ENCODE data around the gene COLEC11.
"Not testable (repeated sequence)": the region's sequence is repeated elsewhere in the genome, so short reads cannot be mapped to it uniquely, and the experiment has no call there.

The COLEC11 gene

DNA sequence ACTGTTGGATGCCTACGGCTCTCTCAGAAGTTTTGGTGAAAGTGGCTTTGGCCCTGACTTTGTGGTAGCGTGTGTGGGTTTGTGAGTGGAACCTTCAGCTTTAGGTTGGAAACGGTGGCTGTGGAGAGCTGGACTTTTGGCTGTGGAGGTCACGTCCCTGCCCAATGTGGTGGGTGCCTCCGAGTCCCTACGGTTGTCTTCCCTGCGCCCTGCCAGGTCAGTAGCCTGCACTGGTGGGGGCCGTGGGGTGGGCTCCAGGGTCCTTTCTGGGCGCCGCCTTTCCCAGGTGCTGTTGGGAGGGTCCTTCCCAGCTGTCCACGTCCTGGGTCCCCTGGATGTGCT, 11.1 kb downstream of the COLEC11 start:
- DNase-seq (ENCODE audit: low read depth in 2 of 2), result no peak

DNA sequence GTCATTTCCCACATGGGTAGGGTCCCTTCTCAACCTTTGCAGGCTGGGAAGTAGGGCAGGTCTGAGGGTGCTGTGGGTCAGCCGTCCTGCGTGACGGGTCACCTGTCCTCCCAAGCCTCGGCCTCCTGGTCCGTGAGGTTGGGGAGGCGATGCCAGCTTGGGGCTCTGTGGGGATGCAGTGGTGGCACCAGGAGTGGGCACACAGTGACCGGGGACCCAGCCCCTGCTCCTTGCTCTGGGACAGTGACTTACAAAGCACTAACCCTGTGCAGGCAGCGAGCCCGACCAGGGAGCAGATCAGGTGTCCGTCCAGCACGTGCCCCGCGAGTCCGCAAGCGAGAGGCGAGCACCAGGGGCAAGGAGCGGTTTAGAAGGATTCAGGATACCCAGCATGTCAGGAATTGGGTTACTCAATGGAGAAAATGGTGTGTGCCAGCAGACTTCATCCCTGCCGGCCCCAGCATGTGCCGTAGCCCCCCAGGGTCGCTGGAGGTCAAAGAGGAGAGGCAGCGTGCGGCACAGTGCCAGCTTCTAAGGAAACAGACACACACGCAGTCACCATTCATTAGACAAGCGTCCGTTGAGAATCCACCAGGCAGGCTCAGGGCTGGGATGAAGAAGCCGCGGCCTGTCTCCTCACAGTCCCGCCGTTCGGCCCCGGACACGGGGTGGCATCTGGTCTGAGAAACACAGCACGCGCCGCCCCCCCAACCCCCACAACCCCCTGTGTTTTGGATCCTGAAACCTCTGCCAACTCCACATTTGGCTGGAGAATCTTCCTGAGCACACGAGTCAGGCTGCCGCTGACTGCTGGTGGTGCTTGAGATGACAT, 11.7 kb downstream of the COLEC11 start:
- no peak for DNase-seq (ENCODE audit: low read depth in 2 of 2)

GRCh38 chr2:3608373-3609278, 13.7 kb downstream of the COLEC11 start:
- no peak for DNase-seq (ENCODE audit: low read depth in 2 of 2)

DNA sequence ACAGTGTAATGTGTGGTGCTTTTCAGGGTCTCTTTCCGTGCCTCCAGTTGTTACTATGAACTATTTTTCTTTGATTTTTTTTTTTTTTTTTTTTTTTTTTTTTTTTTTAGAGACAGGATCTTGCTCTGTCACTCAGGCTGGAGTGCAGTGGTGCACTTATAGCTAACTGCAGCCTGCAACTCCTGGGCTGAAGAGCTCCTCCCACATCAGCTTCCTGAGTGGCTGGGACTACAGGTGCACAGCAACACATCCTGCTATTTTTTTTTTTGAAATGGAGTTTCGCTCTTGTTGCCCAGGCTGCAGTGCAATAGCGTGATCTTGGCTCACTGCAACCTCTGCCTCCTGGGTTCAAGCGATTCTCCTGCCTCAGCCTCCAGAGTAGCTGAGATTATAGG, 14.4 kb downstream of the COLEC11 start:
- not testable (repeated sequence) for DNase-seq (ENCODE audit: low read depth in 2 of 2)

DNA sequence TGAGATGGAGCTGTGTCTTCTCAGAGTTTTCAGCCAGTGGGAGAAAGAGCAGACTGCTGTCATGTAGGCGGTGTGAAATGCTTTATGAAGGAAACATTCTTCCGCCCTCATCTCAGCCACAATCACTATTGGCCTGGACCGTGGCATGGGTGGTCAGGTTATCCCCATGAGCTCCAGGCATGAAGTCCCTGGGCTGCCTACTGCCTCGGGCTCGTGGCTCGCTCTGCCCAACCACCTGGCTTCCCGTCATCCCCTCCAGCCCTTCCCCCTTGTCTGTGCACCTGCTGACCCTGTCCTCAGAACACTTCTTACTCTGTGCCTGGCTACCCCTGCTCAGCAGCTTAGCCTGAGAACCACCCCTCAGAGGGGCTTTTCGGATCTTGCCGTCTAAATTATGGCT, 15.5 kb downstream of the COLEC11 start:
- no peak for DNase-seq (ENCODE audit: low read depth in 2 of 2)

GRCh38 chr2:3610881-3611505, 16.1 kb downstream of the COLEC11 start:
- DNase-seq (ENCODE audit: low read depth in 2 of 2), result no peak

GRCh38 chr2:3611589-3611988, 16.7 kb downstream of the COLEC11 start:
- DNase-seq (ENCODE audit: low read depth in 2 of 2), result no peak

DNA sequence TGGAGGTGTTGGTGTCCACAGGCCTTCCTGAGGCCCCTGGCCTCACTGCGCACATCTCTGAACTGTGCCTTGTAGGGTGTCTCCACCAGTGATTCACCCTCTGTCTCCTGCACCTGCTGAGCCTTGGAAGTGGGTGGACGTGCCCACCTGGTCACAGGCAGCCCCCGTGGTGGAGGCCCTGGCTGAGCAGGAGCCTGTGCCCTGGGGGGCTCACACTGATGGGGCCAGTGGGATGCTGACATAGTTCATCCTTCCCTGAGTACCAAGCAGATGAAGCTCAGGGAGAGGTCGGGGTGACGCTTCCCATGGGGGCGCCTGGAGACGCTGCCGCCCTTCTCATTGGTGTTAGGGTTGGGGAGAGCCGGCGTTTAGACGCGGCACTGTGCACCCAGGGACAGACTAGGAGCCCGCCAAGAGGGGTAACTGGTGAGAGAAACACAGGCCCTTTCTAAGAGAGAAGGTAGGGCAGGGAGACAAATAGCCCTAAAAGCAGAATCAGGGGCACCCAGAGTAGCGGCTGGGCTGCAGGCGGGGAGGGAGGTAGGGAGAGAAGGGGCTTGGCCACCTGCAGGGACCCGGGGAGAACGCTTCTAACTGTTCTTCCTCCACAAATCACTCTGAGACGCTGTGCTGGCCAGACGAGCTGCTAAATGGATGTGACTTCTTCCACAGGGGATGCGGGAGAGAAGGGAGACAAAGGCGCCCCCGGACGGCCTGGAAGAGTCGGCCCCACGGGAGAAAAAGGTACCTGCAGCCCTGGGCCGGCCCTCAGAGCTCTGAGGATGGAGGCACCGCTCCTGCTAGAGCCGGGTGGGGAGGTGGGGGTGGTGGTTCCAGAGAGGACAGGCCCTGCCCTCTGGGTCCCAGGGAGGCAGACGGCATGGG, 18.0 kb downstream of the COLEC11 start:
- DNase-seq (ENCODE audit: low read depth in 2 of 2), result no peak

GRCh38 chr2:3613524-3613905, 18.6 kb downstream of the COLEC11 start:
- DNase-seq (ENCODE audit: low read depth in 2 of 2), result no peak

GRCh38 chr2:3614743-3615142, 19.8 kb downstream of the COLEC11 start:
- DNase-seq (ENCODE audit: low read depth in 2 of 2), result not testable (repeated sequence)

DNA sequence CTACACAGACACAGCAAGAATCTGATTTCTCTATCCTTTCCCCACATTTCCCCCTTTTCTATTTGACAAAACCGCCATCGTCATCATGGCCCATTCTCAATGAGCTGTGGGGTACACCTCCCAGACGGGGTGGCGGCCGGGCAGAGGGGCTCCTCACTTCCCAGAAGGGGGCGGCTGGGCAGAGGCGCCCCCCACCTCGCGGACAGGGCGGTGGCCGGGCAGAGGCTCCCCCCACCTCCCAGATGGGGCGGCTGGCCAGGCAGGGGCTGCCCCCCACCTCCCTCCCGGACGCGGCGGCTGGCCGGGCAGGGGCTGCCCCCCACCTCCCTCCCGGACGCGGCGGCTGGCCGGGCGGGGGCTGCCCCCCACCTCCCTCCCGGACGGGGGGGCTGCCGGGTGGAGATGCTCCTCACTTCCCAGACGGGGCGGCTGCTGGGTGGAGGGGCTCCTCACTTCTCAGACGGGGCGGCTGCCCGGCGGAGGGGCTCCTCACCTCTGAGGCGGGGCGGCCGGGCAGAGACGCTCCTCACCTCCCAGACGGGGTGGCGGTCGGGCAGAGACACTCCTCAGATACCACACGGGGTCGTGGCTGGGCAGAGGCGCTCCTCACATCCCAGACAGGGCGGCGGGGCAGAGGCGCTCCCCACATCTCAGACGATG, 20.8 kb downstream of the COLEC11 start:
- DNase-seq (ENCODE audit: low read depth in 2 of 2), result not testable (repeated sequence)

GRCh38 chr2:3616435-3617197, 21.7 kb downstream of the COLEC11 start:
- DNase-seq (ENCODE audit: low read depth in 2 of 2), result not testable (repeated sequence)

DNA sequence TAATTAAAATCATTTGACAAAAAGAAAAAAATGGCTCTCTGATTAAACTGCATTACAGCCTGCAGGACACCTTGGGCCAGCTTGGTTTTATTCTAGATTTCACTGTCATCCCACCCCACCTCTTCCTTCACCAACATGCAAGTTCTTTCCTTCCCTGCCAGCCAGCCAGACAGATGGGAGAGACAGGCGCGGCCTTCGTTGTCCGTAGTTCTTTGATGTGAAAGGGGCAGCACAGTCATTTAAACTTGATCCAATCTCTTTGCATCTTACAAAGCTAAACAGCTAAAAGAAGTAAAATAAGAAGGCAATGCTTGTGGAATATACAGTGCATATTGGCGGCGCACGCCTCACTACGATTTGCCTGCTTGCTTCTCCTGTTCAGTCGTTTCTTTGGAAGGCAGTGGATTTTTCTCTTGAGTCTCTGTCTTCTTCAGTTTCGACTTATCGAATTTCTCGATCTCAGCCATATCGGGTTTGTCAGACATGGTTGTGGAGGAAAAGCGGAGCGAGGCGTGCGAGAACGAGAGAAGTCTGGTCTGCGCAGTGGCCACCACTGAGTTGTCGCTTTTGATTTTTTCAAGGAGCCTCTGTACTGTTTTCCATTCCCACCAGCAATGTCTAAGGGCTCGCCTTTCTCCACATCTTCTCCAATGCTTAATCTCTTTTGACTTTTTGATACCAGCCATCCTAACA, 22.4 kb downstream of the COLEC11 start:
- DNase-seq (ENCODE audit: low read depth in 2 of 2), result no peak

DNA sequence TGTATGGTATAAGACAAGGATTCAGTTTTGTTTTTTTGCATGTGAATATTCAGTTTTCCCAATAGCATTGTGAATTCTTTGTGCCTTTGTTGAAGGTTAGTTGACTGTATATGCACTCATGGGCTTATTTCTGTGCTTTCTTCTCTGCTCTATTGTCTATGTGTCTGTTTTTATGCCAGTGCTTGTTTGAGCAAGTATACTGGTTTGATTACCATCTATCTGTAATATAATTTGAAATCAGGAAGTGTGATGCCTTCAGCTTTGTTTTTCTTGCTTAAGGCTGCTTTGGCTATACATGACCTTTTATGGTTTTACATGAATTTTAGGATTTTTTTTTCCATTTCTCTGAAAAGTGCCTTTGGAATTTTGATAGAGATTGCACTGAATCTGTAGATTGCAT, 23.5 kb downstream of the COLEC11 start:
- no peak for DNase-seq (ENCODE audit: low read depth in 2 of 2)

GRCh38 chr2:3619033-3619432, 24.1 kb downstream of the COLEC11 start:
- DNase-seq (ENCODE audit: low read depth in 2 of 2), result no peak

DNA sequence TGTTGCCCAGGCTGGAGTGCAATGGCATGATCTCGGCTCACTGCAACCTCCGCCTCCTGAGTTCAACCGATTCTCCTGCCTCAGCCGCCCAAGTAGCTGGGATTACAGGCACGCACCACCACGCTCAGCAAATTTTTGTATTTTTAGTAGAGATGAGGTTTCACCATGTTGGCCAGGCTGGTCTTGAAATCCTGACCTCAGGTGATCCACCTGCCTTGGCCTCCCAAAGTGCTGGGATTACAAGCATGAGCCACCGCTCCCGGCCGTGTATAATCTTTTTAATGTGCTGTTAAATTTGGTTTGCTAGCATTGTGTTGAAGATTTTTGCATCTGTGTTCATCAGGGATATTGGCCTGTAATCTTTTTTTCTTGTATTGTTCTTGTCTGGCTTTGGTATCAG, 24.7 kb downstream of the COLEC11 start:
- DNase-seq (ENCODE audit: low read depth in 2 of 2), result not testable (repeated sequence)

GRCh38 chr2:3620834-3621233, 25.9 kb downstream of the COLEC11 start:
- DNase-seq (ENCODE audit: low read depth in 2 of 2), result no peak

DNA sequence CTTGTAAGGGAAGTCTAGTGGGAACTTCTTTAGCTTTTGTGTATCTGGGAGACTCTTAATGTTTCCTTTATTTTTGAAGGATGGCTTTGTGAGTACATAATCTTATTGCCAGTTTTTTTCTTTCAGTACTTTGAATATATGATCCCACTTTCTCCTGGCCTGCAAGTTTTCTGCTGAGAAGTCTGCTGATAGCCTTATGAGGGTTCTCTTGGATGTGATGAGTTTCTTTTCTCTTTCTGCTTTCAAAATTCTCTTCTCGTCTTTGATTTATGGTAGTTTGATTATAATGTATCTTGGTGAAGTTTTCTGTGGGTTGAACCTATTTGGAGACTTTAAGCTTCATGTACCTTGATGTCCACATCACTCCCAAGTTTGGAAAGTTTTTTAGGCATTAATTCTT, 28.1 kb downstream of the COLEC11 start:
- no peak for DNase-seq (ENCODE audit: low read depth in 2 of 2)

DNA sequence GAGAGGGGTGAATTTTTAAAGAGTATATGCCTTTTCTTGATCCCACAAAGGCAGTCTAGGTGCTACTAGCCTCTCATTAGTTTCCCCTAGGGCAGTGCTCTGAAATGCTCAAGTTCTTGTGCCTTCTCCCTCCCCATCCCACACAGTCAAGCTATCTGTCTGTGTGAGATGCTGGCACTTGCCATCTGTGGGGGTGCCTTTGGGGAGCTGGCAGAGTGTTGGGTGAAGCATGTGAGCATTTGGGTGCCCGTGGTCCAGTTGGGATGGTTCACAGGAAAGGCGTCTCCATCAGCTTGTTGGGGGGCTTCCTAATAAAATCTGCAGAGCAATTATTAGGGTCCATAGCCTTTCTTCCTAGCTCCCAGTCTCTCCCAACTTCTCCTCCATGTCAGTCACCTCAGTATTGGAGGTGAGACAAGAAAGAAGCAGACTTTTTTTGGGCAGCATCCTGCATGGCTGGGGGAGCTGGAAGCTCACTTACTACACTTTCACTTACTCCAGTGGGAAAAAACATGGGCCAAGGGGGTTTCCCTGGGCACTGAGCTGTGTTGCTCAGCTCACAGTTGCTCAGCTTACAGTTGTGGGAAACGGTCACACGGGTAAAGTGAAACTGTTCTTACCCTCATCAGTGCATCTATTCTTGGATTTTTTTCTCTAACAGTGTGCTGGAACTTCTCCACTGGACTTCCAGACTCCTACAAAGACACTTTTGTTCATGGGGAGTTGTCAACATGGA, 29.3 kb downstream of the COLEC11 start:
- DNase-seq (ENCODE audit: low read depth in 2 of 2), result no peak

Measured in stimulated activated CD8-positive, alpha-beta memory T cell treated with anti-CD3 and anti-CD28 coated beads, Interleukin-7, amount 100 ng/mL, for 1 hour (primary cell).